SKM-1 treated with dmso at 0.1 percent for 144 hours (cell line): ENCODE results near the gene HIF1A.

Source experiments
- DNase-seq: peaks from one replicate; lab custom pipeline; 2025; ENCODE audit not compliant: unreplicated experiment; lab: John Stamatoyannopoulos, UW

Gene HIF1A

DNA sequence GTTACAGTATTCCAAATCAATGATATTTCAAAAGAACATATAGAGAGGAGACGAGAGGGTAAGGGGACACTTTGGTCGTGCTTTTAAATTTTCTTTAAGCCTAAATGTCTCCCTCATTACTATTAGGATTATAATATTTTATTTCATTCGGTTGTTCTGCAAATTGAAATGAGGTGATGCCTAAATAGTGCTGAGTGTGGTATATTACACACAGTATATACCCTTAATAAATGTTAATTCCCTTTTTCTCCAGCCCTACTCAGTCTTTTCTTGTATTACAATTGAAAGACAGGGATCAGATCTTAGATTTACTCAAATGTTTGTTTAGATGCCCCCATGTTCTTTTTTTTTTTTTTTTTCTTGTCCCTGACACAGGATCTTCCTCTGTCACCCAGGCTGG lies 74.6 kb downstream of the HIF1A start:
- no peak for DNase-seq

DNA sequence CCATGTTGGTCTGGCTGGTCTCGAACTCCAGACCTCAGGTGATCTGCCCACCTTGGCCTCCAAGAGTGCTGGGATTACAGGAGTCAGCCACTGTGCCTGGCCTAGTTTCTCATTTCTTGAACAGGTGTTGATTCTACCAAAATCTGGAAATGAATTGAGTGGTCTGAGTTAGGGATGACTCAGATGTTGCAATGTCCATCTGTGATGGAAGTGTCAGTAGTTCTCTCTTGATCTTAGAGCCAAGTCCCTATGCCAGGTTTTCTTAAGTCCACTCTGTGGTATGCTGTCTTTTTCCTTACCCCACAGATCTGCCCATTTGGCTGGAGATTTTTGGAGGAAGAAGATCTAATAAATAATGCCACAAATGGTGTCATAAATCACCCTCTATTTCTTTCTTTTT lies 79.5 kb downstream of the HIF1A start:
- DNase-seq, result no peak

DNA sequence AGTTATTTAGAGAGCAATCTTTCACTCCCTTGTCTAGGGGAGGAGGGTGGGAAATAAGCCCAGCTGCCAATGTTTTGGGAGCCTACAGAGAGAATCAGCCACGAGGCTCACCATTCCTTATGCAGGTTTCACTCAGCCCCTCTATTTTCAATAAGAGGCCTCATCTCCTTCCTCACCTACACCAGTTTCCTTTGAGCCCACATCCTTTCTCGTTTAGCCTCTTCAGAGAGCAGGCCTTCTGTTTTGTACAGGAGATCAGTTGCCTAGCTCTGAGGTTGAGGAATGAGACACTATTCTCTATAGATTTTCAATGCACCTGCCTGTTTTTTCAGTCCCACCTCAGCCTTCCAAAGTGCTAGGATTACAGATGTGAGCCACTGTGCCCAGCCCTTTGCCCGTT lies 84.8 kb downstream of the HIF1A start:
- DNase-seq, result no peak

DNA sequence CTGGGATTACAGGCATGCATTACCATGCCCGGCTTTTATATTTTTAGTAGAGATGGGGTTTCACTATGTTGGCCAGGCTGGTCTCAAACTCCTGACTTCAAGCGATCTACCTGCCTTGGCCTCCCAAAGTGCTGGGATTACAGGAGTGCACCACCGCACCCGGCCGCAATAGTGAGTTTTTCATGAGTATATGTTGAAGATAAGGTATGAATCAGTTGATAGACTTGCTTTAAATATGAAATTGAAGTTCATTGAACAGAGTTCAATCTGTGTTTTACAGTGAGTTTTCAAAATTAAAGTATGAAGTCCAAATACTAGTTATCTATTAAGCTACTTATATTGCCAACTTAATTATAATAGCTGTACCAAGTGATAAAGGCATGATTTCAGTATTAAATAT lies 102.0 kb downstream of the HIF1A start:
- DNase-seq, result no peak
